Aorta (tissue), 5 donors: Measurements from ENCODE around the gene BCAR1. TPM values are rescaled to one million over a fixed set of nuclear protein-coding genes. Genes with fewer than 3 reads are reported as not detected.

Experiments
- ATAC-seq: fragments of 200-7000 bp; cut with Tn5 transposase; one replicate; pipeline ENCODE4 v1.9.1; 2022; ENCODE audit warnings: moderate library complexity; ENCODE audit not compliant: low FRiP score
- DNase-seq, 2 donors: peaks; one replicate each; pipeline ENCODE4 v3.0.0-alpha.2; 2020
- H3K27ac ChIP-seq, 2 donors: one replicate each; pipeline ENCODE4 v1.5.1; 2013; ENCODE audit warnings: low read length in 2 of 2, mild to moderate bottlenecking in 2 of 2, moderate library complexity in 2 of 2, control low read depth in 1 of 2, inconsistent platforms in 1 of 2, low read depth in 1 of 2
- H3K27me3 ChIP-seq, 2 donors: one replicate each; pipeline ENCODE4 v1.6.1; 2013; ENCODE audit warnings: control low read depth in 1 of 2, low read length in 1 of 2, mild to moderate bottlenecking in 1 of 2, moderate library complexity in 1 of 2; ENCODE audit not compliant: insufficient read depth in 2 of 2, control insufficient read depth in 1 of 2
- H3K36me3 ChIP-seq, 2 donors: one replicate each; pipeline ENCODE4 v1.6.1; 2013; ENCODE audit warnings: control low read depth in 1 of 2, low read length in 1 of 2, mild to moderate bottlenecking in 1 of 2; ENCODE audit not compliant: insufficient read depth in 2 of 2, control insufficient read depth in 1 of 2
- H3K4me1 ChIP-seq, 2 donors: one replicate each; pipeline ENCODE4 v1.6.1; 2013; ENCODE audit warnings: low read length in 2 of 2, control low read depth in 1 of 2, mild to moderate bottlenecking in 1 of 2, moderate library complexity in 1 of 2; ENCODE audit not compliant: insufficient read depth in 2 of 2, control insufficient read depth in 1 of 2
- H3K4me3 ChIP-seq, 2 donors: one replicate each; pipeline ENCODE4 v1.5.1; 2013; ENCODE audit warnings: low read length in 2 of 2, control low read depth in 1 of 2, mild to moderate bottlenecking in 1 of 2
- H3K9me3 ChIP-seq: one replicate; pipeline ENCODE4 v1.6.1; 2013; ENCODE audit warnings: mild to moderate bottlenecking, low read length; ENCODE audit not compliant: control insufficient read depth
- WGBS, 2 donors: extraction: QIAGEN DNeasy Blood & Tissue Kit; methylation state at CpG; one replicate each; pipeline ENCODE4 v1.1.7; 2013; 5-methylcytosine and 5-hydroxymethylcytosine counted together
- intact Hi-C, 2 donors: fragments of 100-400 bp; cut with DNase I; formaldehyde crosslinking; loops; one replicate each; pipeline versions ENCODE4 v1.14.2 to v1.15.0; 2022
- polyA plus RNA-seq, 2 donors: library from polyadenylated mRNA; stranded (reverse); fragments of 200-250 nt; gene quantifications; one replicate each; pipeline ENCODE4 v1.2.3, GENCODE V29; 2013
- total RNA-seq, 2 donors: library from RNA; stranded (reverse); fragmentation: NEBNext Ultra II Directional; extraction: Animal tissue kit (Norgen Biotek cat#: 25700); gene quantifications; one replicate each; pipeline ENCODE4 v1.2.1, GENCODE V29; 2021
- donor health status: healthy with polysubstance abuse.
- donor health status: Bipolar disorder and iron deficiency.
- donor health status: DM: no; HTN: no; CAD: no.
- donor health status: DM: no; HTN: no; CAD: no.
- donor health status: DM: yes; HTN: yes; CAD: no.

The BCAR1 gene
- total and polyA plus RNA-seq, 4 donors: 28.7 to 140 (median 90.5) TPM

DNA sequence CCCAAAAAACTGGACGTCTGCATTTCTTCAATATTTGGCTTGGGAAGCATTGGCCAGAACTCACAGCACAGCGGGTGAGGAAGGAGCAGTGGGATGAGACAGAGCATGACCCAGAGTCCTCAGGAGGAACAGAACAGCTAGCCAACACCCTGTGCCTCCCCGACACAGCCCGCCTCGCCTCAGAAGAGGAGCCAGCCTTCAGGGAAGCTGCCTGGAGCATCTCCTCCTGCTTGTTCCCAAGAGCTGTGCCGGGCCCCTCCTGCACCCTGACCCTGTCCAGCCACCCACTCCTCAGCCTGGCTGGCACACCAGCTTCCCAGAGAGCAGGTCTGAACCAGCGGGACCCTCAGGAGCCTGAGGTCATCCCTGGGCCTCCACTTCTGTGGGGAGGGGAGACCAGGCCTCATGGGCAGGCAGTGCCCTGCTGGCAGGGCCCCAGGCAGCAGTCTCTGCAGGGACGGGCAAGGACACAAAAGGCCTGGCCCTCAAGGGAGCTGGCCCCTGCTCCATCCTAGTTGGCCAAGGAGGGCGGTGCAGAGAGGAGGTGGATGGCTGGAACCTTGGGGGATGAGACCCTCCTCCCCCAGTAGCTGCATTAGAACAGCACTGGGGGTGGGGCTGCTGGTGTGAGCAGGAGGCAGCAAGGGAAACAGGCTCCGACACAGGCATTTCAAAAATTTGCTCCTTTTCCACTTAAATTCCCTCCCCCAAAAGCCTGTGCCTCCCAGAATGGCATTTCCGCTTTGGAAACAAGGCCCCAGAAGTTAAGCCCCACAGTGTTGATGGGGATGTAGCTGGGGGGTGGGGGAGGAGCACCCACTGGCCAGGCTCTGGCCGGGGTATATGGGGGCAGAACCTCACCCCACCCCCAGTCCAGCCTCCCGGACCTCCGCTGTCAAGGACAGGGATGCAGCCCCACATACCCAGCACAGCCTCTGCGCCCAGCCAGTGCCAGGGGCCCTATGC lies 1.8 kb upstream of the BCAR1 start:
- peak; percentile 54 to 77 for DNase-seq
- no peaks in the 10 kb centered on the region for H3K27me3 ChIP-seq
- H3K27ac ChIP-seq: peak overlapping the region in 1 of 2 donors; percentile 95
- H3K9me3 ChIP-seq: no peaks in the 10 kb centered on the region
- H3K4me1 ChIP-seq: no peaks in the 10 kb centered on the region
- 6 to 10% methylated on average over 14 to 15 of the region's 15 CpGs for WGBS, 2 donors
- no peaks in the 10 kb centered on the region for H3K36me3 ChIP-seq
- ATAC-seq: no peak
- intact Hi-C loops: loop anchor here in 1 of 2 donors (5.0 kb wide), 1 partner anchor 54 kb away; no protein-coding TSS in a partner anchor
- no peak overlapping the region for H3K4me3 ChIP-seq

DNA sequence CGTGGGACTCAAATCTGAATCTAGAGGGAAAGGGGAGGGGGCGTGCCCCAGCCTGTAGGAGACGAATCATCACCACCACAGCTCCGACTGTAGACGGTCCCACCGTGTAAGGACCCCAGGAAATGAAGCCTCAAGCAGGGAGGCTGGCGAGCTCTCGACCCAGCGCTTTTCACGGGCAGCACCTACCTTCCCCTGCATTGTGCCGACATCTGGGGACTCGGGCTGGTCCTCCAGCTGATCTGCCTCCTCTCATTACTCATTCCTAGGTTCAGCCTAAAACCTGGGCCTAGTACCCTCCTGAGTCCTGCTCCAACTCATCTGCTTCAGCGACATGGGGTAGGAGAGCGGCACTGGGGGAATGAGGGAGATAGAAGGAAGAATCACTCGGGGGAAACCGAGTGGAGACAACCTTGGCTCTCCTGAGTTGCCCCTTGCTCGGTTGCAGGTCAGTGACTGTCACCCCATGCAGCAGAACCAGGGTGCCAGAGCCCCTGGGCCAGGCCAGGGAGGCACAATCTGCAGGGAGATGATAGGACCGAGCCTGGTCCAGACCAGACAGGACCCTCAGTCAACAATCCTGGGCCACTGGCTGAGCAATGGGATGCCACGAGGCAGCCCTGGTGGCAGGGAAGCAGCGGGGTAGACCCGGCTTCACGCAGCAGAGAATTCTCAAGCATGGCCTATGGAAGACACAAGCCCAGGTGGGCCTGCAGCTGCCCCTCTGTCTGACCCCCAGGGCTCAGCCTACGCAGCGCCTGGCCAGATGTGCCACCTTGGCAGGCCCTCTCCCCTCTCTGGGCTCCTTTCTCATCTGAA lies 833 bp upstream of the BCAR1 start:
- peaks cover 0 to 6% of the 10 kb centered on the region in 2 donors for H3K4me1 ChIP-seq
- 47% methylated on average over 24 of the region's 24 CpGs for WGBS, 2 donors
- no peak overlapping the region for H3K4me3 ChIP-seq
- intact Hi-C loops: loop anchor here in 1 of 2 donors (5.0 kb wide), 1 partner anchor 55 kb away; no protein-coding TSS in a partner anchor
- H3K36me3 ChIP-seq: no peaks in the 10 kb centered on the region
- H3K9me3 ChIP-seq: no peaks in the 10 kb centered on the region
- ATAC-seq (no peak), DNase-seq (peak; percentile 35 to 70)
- peak overlapping the region; percentile 15 to 95 for H3K27ac ChIP-seq
- H3K27me3 ChIP-seq: no peaks in the 10 kb centered on the region

DNA sequence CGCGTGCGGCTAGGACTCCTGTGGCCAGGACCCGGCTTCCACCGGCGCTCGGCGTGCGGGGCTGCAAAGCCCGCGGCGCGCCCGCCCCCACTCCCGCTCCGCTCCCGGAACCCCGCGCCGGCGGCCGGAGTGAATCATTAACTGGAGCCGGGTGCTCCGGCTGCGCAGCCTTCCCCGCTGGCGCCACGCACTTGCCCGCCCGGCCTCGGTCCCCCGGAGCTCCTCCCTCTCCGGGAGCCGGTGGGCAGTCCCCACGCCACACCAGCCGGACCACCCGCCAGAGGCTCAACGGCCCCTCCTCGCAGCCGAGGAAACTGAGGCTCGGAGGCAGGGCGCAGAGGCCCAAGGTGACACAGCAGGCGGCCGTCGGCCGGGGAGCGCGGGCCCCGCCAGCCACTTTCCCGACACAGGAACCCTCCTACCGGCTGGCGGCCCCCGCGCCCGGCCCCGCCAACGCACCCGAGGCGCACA lies 580 bp downstream of the BCAR1 start:
- H3K4me3 ChIP-seq: peak overlapping the region; percentile 69 to 82
- DNase-seq: peak in 1 of 2 donors; percentile 60
- intact Hi-C loops: loop anchor here in 1 of 2 donors (5.0 kb wide), 1 partner anchor 56 kb away; no protein-coding TSS in a partner anchor
- 0 to 1% methylated on average over 32 to 59 of the region's 59 CpGs for WGBS, 2 donors
- ATAC-seq: peak; percentile 5
- peaks cover 0 to 8% of the 10 kb centered on the region in 2 donors for H3K4me1 ChIP-seq
- H3K27ac ChIP-seq: peak overlapping the region; percentile 84 to 88
- H3K27me3 ChIP-seq: no peaks in the 10 kb centered on the region
- H3K36me3 ChIP-seq: no peaks in the 10 kb centered on the region
- no peaks in the 10 kb centered on the region for H3K9me3 ChIP-seq

DNA sequence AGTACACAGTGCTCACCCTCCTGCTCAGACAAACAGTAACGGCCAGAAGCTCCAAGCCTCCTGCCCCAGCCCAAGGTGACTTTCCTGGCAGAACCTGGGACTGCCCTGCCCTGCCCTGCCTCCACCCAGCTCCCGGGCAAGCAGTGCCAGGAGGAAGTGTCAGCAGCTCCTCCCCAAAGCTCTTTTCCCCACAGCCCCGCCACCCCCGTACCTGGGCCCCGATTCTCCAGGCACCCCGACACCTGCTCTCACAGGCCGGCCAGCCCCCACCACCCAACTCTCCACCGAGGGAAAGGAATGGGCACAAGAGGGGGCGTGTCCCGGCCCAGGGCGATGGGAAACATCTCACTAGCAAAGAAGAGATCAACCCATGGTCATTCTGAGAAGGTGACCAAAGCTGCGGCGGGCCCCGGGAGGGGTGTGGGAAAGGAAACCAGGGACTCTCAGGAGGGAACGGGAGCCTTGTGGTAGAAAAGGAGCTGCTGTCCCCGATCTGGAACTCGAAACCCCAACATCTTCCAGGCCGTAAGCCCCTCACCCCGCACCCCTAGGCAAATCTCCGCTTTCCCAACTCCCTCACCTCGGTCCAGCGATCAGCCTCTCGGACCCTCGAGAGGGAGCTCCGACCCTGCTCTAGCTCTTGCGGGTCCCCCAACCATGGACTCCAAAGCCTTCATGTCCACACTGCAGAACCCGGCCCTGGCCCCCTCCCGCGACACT lies 1.2 kb downstream of the BCAR1 start:
- H3K9me3 ChIP-seq: no peaks in the 10 kb centered on the region
- no peaks in the 10 kb centered on the region for H3K27me3 ChIP-seq
- intact Hi-C loops: loop anchor here in 1 of 2 donors (5.0 kb wide), 1 partner anchor 57 kb away; no protein-coding TSS in a partner anchor
- peak overlapping the region; percentile 10 to 87 for H3K27ac ChIP-seq
- DNase-seq (peak in 1 of 2 donors; percentile 56), ATAC-seq (no peak)
- peak overlapping the region; percentile 69 to 82 for H3K4me3 ChIP-seq
- no peaks in the 10 kb centered on the region for H3K36me3 ChIP-seq
- WGBS, 2 donors: 0 to 1% methylated on average over 24 to 29 of the region's 29 CpGs
- H3K4me1 ChIP-seq: peaks cover 0 to 8% of the 10 kb centered on the region in 2 donors

DNA sequence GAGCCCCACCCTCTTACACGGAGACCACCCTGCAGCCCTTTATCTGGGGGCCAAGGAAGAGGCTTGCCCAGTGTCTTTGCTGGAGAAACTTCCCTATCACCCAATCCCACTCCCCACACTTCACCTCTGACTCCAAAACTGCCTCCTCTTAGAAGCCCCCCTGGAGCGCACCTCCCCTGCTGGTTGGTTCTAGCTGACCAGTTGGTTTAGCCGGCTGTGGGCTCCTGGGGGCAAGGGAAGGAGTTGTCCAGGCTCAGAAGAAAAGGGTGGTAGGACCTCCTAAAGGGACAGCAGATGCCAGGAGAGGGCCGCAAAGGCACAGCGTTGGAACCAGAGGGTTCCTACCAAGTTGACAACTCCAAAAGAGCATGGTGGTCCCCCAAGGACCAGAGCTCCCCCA lies 2.0 kb downstream of the BCAR1 start:
- Histone ChIP-seq H3K27ac (peak overlapping the region; percentile 24 to 87), H3K9me3 (no peaks in the 10 kb centered on the region), H3K36me3 (no peaks in the 10 kb centered on the region), H3K4me3 (no peak overlapping the region), H3K27me3 (no peaks in the 10 kb centered on the region), H3K4me1 (peaks cover 0 to 8% of the 10 kb centered on the region in 2 donors)
- no peak for ATAC-seq
- WGBS, 2 donors: 23 to 36% methylated on average over 5 of the region's 5 CpGs
- intact Hi-C loops: no loop called here
- DNase-seq: no peak

DNA sequence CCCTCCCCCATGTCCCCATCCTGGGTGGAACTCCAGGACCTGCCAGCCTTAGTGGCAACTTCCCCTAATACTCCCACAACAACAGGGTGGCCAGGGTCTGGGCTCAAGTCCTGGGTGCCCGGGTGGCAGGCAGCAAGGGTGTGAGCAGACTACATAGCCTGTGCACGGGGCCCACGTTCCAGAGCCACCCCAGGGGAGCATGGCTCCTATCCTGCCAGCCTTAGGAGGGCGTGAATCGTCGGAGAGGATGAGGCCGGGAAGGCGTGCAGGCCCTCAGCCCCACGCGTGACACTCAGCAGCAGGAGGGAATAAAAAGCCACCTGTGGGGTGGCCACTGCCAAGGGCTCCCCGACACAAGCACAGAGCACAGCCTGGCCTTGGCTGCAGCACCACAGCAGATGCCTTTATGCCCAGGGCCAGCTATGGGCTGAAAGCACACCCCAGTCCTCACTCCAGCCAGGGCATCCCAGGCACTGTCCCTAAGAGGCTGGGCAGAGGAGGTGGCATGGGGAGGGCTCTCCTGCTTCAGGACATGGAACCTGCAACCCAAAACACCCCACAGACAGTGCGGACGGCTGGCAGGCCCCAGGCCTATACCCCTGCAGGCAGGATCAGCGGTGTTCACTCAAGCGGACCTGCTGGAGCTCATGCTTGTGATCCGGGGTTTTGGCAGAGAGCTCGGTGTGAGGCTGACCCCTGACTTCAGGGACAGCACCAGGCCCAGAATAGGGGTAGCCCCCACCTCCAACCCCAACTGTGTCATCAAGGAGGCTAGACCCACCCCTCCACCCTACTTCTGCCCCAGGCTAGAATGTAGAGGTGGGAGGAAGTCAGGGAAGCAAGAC lies 2.7 kb downstream of the BCAR1 start:
- 11 to 13% methylated on average over 17 of the region's 17 CpGs for WGBS, 2 donors
- Histone ChIP-seq H3K4me3 (no peak overlapping the region), H3K4me1 (peaks cover 0 to 8% of the 10 kb centered on the region in 2 donors), H3K27ac (peak overlapping the region; percentile 52 to 87), H3K9me3 (no peaks in the 10 kb centered on the region), H3K36me3 (no peaks in the 10 kb centered on the region), H3K27me3 (no peaks in the 10 kb centered on the region)
- DNase-seq: peak in 1 of 2 donors; percentile 50
- ATAC-seq: no peak
- intact Hi-C loops: no loop called here

DNA sequence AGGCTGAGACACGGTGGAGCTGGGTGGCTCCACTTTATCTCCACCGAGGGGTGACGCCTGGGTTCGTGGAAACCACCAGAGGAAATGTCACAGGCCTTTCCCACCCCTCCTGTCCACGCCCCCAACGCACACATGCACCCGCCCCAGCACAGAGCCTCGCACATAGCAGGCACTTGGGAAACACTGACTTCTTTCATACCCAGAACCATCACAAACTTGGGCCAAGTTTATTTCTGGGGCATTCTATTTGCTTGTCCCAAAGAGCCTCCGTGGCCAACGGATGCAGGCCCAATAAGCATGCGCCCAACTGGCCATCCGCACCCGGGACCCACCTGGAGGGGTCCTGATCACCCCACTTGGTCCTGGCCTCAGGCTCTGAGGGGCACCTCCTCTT lies 3.3 kb downstream of the BCAR1 start:
- ATAC-seq: no peak
- 5 to 8% methylated on average over 13 of the region's 13 CpGs for WGBS, 2 donors
- Histone ChIP-seq H3K36me3 (no peaks in the 10 kb centered on the region), H3K27me3 (no peaks in the 10 kb centered on the region), H3K4me1 (peaks cover 0 to 8% of the 10 kb centered on the region in 2 donors), H3K4me3 (no peak overlapping the region), H3K27ac (peak overlapping the region; percentile 52 to 87), H3K9me3 (no peaks in the 10 kb centered on the region)
- DNase-seq: peak in 1 of 2 donors; percentile 63
- intact Hi-C loops: no loop called here
